Mesothelial cell of epicardium (in vitro differentiated cells): Measurements from ENCODE around the gene WWOX. TPM values are rescaled to one million over a fixed set of nuclear protein-coding genes. Genes with fewer than 3 reads are reported as not detected.

ENCODE experiments used
- DNase-seq, 2 experiments: peaks; one replicate each; pipeline ENCODE4 v3.0.0; 2021; ENCODE audit warnings: low spot score in 2 of 2; ENCODE audit not compliant: unreplicated experiment in 2 of 2
- H3K27ac Mint-ChIP-seq: 2 replicates; pipeline ENCODE4 v1.8.0; 2021; ENCODE audit warnings: mixed read lengths
- H3K27me3 Mint-ChIP-seq: 2 replicates; pipeline ENCODE4 v1.8.0; 2021; ENCODE audit warnings: low read depth, mixed read lengths
- H3K36me3 Mint-ChIP-seq: 2 replicates; pipeline ENCODE4 v1.8.0; 2021; ENCODE audit warnings: mixed read lengths
- H3K4me1 Mint-ChIP-seq: 2 replicates; pipeline ENCODE4 v1.8.0; 2021; ENCODE audit warnings: mixed read lengths
- H3K4me3 Mint-ChIP-seq: 2 replicates; pipeline ENCODE4 v1.8.0; 2021; ENCODE audit warnings: mild to moderate bottlenecking, moderate library complexity, mixed read lengths
- H3K9me3 Mint-ChIP-seq: 2 replicates; pipeline ENCODE4 v1.8.0; 2021; ENCODE audit warnings: mixed read lengths
- CTCF ChIP-seq: fragments of 200-600 bp; sonication (generic); IDR thresholded peaks from one replicate; pipeline ENCODE4 v1.5.0; 2021; ENCODE audit warnings: antibody characterized with exemption; ENCODE audit not compliant: unreplicated experiment
- total RNA-seq: library from RNA; stranded (reverse); gene quantifications from 3 replicates; pipeline ENCODE4 v1.2.1, GENCODE V29; 2021

WWOX gene
- total RNA-seq, 1 donor from 2014 or later: 29.7 TPM

- no peak for DNase-seq
- peaks cover 14% of the 10 kb centered on the region for H3K4me1 Mint-ChIP-seq
- TF ChIP-seq CTCF: no peak
- H3K36me3 Mint-ChIP-seq: no peaks in the 10 kb centered on the region
- no peak overlapping the region for H3K27ac Mint-ChIP-seq
- no peak overlapping the region for H3K4me3 Mint-ChIP-seq
- no peaks in the 10 kb centered on the region for H3K9me3 Mint-ChIP-seq
- peaks cover 1% of the 10 kb centered on the region for H3K27me3 Mint-ChIP-seq
Measured at GRCh38 chr16:79092846-79093245, 993.4 kb downstream of the WWOX start.

- peaks cover 1% of the 10 kb centered on the region for H3K27me3 Mint-ChIP-seq
Measured at GRCh38 chr16:79093554-79093967, 994.1 kb downstream of the WWOX start.

GRCh38 chr16:79096246-79096645 is 996.8 kb downstream of the WWOX start:
- no peak for DNase-seq
- Mint-ChIP-seq H3K4me3 (no peak overlapping the region), H3K36me3 (no peaks in the 10 kb centered on the region), H3K4me1 (peaks cover 18% of the 10 kb centered on the region), H3K9me3 (no peaks in the 10 kb centered on the region), H3K27me3 (peaks cover 1% of the 10 kb centered on the region), H3K27ac (no peak overlapping the region)
- no peak for TF ChIP-seq CTCF

More at GRCh38 chr16:79093554-79093967, 994.1 kb downstream of the WWOX start:
- no peaks in the 10 kb centered on the region for H3K9me3 Mint-ChIP-seq
- H3K4me3 Mint-ChIP-seq: no peak overlapping the region
- no peaks in the 10 kb centered on the region for H3K36me3 Mint-ChIP-seq
- no peak for DNase-seq
- H3K4me1 Mint-ChIP-seq: peaks cover 14% of the 10 kb centered on the region
- H3K27ac Mint-ChIP-seq: no peak overlapping the region
- no peak for TF ChIP-seq CTCF

GRCh38 chr16:79097166-79097565 is 997.7 kb downstream of the WWOX start:
- H3K9me3 Mint-ChIP-seq: no peaks in the 10 kb centered on the region
- H3K27me3 Mint-ChIP-seq: peaks cover 1% of the 10 kb centered on the region
- no peak for TF ChIP-seq CTCF
- no peak overlapping the region for H3K4me3 Mint-ChIP-seq
- no peak overlapping the region for H3K27ac Mint-ChIP-seq
- peaks cover 20% of the 10 kb centered on the region for H3K4me1 Mint-ChIP-seq
- no peak for DNase-seq
- no peaks in the 10 kb centered on the region for H3K36me3 Mint-ChIP-seq

GRCh38 chr16:79097771-79098170 is 998.3 kb downstream of the WWOX start:
- no peaks in the 10 kb centered on the region for H3K9me3 Mint-ChIP-seq
- H3K4me1 Mint-ChIP-seq: peaks cover 20% of the 10 kb centered on the region
- H3K27ac Mint-ChIP-seq: no peak overlapping the region
- no peak for TF ChIP-seq CTCF
- H3K36me3 Mint-ChIP-seq: no peaks in the 10 kb centered on the region
- H3K27me3 Mint-ChIP-seq: peaks cover 1% of the 10 kb centered on the region
- no peak for DNase-seq
- no peak overlapping the region for H3K4me3 Mint-ChIP-seq

- Mint-ChIP-seq H3K36me3 (no peaks in the 10 kb centered on the region), H3K27ac (no peak overlapping the region), H3K4me1 (peaks cover 22% of the 10 kb centered on the region), H3K4me3 (no peak overlapping the region), H3K27me3 (peaks cover 3% of the 10 kb centered on the region), H3K9me3 (no peaks in the 10 kb centered on the region)
- no peak for DNase-seq
- no peak for TF ChIP-seq CTCF
Measured at GRCh38 chr16:79098907-79099306, 999.5 kb downstream of the WWOX start.
